T47D (cell line): ENCODE measurements around the gene FREM1.

Experiments used
- DNase-seq, 2 experiments: peaks; one replicate each; pipeline versions ENCODE4 v3.0.0 to v3.0.0-alpha.2; 2011 to 2012; ENCODE audit warnings: low read depth in 1 of 2, low spot score in 1 of 2
- JUND ChIP-seq: IDR thresholded peaks from 2 replicates; pipeline ENCODE4 v1.6.1; 2012; ENCODE audit warnings: low read depth
- in situ Hi-C: cut with HindIII; loops from 2 replicates; pipeline ENCODE4 v1.10.0; 2016; ENCODE audit warnings: low sequenced_read_pairs, low pct_unique_long_range_greater_than_20kb

The FREM1 gene

DNA sequence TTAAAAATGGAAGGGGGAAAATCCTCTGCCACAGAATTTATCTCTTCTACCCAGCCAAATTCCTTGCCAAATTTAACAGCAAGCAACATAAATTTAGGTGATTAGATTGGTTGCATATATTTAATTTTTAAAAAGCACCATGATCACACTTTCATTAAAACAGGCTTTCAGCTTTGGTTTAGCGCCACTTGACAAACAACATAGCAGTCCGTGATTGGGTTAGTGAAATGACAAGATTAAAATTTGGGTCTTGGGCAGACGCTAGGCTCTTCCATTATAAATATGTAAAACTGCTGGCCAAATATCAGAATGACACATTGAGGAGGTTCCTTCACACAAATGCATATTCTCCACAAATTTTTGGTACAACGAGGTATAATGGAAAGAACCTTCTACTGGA is 129.5 kb downstream of the FREM1 start:
- DNase-seq, result no peak

GRCh38 chr9:14780251-14780650 is 130.0 kb downstream of the FREM1 start:
- DNase-seq, result no peak
- no peak for TF ChIP-seq JUND
- in situ Hi-C loops, result no loop called here

More for the DNA sequence above, 129.5 kb downstream of the FREM1 start:
- no peak for TF ChIP-seq JUND
- in situ Hi-C loops, result no loop called here

- in situ Hi-C loops, result no loop called here
- TF ChIP-seq JUND, result no peak
- no peak for DNase-seq
Measured at GRCh38 chr9:14779566-14780022, 130.6 kb downstream of the FREM1 start.

DNA sequence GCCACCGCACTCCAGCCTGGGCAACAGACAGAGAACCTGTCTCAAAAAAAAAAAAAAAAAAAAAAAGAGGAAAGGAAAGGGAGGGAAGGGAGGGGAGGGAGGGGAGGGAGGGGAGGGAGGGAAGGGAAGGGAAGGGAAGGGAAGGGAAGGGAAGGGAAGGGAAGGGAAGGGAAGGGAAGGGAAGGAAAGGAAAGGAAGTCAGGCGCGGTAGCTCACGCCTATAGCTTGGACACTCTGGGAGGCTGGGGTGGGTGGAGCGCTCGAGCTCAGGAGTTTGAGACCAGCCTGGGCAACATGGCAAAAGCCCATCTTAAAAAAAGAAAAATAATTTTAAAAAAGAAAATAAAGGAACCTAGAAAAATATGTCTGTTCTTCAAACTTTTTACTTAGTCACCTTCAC is 131.7 kb downstream of the FREM1 start:
- in situ Hi-C loops, result no loop called here
- no peak for DNase-seq
- no peak for TF ChIP-seq JUND

DNA sequence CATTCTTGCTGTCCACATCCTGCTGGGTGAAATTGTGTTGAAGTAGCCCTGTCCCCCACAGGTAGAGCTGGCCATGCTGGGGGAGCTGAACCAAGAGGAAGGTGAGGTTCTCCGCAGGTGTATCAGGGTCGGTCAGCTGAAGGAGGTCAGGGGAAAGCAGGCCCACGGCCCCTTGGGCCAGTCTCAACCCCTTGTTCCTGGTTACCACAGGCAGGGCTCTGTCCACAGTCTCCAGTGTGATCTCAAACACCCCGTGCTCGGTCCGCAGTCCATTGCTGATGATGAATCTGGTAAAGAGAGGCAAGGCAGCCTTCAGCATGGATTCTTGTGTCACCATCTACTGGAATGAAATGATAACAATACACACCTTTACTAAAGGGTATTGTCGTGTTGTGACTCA is 134.3 kb downstream of the FREM1 start:
- in situ Hi-C loops, result no loop called here
- DNase-seq, result no peak
- no peak for TF ChIP-seq JUND

DNA sequence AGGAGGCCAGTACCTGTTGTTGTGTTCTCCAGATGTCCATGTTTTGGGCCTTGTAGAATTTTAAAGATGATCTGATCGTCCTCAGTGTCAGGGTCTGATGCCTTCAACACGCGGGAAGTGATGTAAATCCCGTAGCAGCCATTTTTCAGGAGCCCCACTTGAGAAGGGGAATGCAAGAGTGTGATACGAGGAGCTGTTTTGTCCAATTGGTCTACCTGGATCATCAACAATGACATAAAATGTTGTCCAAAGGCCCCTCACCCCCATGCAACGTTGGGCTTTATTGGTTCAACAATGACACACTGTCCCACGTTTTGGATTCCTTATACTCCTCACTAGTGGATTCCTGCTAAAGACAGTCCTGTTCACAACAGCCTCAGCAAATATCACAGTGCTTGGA is 139.6 kb downstream of the FREM1 start:
- TF ChIP-seq JUND, result no peak
- in situ Hi-C loops, result no loop called here
- DNase-seq, result no peak

DNA sequence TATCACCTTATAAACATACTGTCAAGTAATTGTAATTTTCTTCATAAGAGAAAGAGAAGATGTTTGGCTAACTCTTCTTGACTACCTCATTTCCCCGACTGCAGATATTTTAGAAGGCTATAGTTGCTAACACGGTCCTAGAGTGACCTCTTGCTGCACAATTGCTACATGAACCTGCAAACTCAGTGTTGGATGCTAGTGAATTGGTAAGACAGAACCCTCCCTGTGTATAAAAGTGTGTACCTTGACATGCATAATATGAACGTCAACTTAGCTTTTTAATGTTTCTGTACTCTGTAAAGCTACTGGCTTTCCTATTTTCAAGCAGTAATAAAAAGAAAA is 141.0 kb downstream of the FREM1 start:
- TF ChIP-seq JUND, result no peak
- DNase-seq, result peak; percentile 5 to 80
- in situ Hi-C loops, result no loop called here

- DNase-seq, result peak in 1 of 2 experiments; percentile 70
- in situ Hi-C loops, result no loop called here
- no peak for TF ChIP-seq JUND
Measured at GRCh38 chr9:14768405-14769229, 141.6 kb downstream of the FREM1 start.

GRCh38 chr9:14766299-14766698 is 143.9 kb downstream of the FREM1 start:
- no peak for DNase-seq
- no peak for TF ChIP-seq JUND
- in situ Hi-C loops, result no loop called here

GRCh38 chr9:14761584-14761983 is 148.6 kb downstream of the FREM1 start:
- in situ Hi-C loops, result no loop called here
- TF ChIP-seq JUND, result no peak
- no peak for DNase-seq

- in situ Hi-C loops, result no loop called here
- DNase-seq, result no peak
- TF ChIP-seq JUND, result no peak
Measured at GRCh38 chr9:14760060-14760459, 150.2 kb downstream of the FREM1 start.

GRCh38 chr9:14756291-14756690 is 153.9 kb downstream of the FREM1 start:
- in situ Hi-C loops, result no loop called here
- no peak for DNase-seq
- no peak for TF ChIP-seq JUND

DNA sequence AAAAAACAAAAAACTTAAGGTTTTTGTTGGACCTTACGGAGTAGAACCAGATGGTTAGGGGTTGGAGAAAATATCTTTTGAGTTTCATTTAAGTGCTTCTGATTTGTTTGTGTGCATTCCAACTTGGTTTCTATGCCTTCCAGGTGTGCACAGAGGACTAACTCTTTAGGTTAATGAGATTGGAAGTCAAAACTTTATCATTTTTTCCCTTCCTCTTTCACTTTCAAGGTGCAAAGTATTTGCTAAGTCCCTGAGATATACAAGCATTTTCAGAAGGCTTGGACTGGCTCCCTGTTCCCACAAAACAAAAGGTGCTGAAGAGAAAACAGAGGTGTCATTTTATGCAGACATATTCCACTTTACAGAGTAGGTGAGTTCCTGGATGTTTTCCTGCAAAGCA is 157.4 kb downstream of the FREM1 start:
- DNase-seq, result no peak
- TF ChIP-seq JUND, result no peak
- in situ Hi-C loops, result no loop called here

DNA sequence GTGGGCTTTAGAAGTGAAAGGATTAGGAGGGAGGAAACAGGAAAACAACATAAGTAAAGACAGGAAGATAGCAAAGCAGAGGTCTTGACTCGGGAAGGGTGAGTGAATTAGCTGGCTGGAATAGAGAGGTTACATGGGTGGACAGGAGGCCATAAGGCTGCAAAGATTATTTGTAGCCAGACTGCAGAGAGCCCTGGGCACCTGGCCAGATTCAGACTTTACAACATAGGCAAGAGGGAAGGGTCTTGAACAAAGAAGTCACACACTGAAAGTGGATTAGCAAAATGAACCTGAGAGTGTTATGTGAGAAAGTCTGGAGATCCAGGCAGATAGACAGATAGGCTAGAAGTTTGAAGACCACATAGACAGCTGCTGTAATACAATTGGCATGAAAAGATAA is 158.0 kb downstream of the FREM1 start:
- no peak for TF ChIP-seq JUND
- in situ Hi-C loops, result no loop called here
- no peak for DNase-seq
